RCC 7860 (cell line): ENCODE results near the gene PDZD8.
"Not testable (repeated sequence)": the region's sequence is repeated elsewhere in the genome, so short reads cannot be mapped to it uniquely, and the experiment has no call there.

Experiments
- DNase-seq: peaks from one replicate; pipeline ENCODE4 v3.0.0-alpha.2; 2015; ENCODE audit warnings: low spot score
- FAIRE-seq: peaks from 2 replicates; lab custom pipeline; 2012; peaks lifted over from hg19 to GRCh38; lab: Jason Lieb, UNC

PDZD8 gene

GRCh38 chr10:117298219-117298618, 77.0 kb downstream of the PDZD8 start:
- DNase-seq, result no peak
- FAIRE-seq, result no peak

DNA sequence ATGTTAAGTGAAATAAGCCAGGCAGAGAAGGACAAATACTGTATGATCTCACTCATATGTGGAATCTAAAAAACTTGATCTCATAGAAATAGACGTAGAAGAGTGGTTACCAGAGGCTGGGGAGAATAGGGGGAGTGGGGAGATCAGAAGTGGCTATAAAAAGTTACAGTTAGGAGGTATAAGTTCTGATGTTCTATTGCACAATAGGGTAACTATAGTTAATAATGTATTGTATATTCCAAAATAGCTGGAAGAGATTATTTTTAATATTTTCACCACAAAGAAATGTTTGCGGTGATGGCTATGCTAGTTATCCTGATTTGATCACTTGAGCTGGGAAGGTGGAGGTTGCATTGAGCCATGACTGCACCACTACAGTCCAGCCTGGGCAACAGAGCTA, 80.5 kb downstream of the PDZD8 start:
- FAIRE-seq, result no peak

DNA sequence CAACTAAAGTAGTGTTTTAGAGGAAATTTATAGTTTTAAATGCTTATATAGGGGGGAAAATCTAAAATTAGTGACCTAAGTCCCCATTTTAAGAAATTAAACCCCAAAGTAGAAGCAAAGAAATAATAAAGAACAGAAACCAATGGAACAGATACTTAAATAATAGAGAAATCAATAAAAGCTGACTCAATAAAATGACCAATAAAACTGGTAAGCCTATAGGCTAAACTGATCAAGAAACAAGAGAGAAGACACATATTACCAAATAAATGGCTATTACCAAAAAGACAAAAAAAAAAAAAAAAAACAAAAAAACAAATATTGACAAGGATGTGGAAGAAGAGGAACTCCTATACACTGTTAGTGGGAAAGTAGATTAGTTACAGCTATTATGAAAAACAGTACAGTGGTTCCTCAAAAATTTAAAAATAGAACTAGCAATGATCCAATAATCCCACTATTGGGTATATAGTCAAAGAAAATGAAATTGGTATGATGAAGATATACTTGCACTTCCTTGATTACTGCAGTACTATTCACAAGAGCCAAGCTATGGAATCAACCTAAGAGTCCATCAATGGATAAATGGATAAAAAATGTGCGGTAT, 81.1 kb downstream of the PDZD8 start:
- FAIRE-seq, result no peak
- no peak for DNase-seq

More for the DNA sequence above, 80.5 kb downstream of the PDZD8 start:
- no peak for DNase-seq

DNA sequence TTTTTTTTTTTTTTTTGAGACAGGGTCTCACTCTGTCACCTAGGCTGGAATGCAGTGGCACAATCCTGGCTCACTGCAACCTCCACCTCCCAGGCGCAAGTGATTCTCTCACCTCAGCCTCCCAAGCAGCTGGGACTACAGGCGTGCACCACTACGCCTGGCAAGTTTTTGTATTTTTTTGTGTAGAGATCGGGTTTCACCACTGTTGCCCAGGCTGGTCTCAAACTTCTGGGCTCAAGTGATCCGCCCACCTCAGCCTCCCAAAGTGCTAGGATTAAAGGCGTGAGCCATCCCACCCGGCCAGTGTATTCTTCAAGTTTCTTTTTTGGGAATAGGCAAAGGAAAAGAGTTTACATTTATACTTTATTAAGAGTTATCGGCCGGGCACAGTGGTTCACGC, 84.4 kb downstream of the PDZD8 start:
- FAIRE-seq, DNase-seq: not testable (repeated sequence)

- DNase-seq (no peak), FAIRE-seq (no peak)
Measured at GRCh38 chr10:117284716-117285494, 90.3 kb downstream of the PDZD8 start.

DNA sequence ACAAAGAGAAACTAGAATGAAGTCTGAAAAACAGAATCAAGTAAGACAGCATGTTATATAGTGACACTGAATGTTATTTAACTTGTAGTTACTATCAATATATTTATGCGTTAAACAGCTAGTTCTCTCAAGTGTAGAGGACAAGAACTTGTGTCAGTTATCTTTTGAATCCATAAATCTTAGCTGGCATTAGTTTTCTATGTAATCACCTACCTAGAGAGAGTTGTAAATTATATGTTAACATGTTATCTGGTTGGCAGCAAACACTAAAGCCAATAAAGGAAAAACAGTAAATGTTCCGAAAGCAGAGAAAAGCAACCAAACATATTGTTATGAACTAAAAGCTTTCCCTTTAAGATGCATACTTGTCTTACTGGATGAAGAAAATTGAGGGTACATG, 97.6 kb downstream of the PDZD8 start:
- FAIRE-seq (no peak), DNase-seq (no peak)

- DNase-seq, result no peak
- no peak for FAIRE-seq
Measured at GRCh38 chr10:117275121-117275520, 100.1 kb downstream of the PDZD8 start.

DNA sequence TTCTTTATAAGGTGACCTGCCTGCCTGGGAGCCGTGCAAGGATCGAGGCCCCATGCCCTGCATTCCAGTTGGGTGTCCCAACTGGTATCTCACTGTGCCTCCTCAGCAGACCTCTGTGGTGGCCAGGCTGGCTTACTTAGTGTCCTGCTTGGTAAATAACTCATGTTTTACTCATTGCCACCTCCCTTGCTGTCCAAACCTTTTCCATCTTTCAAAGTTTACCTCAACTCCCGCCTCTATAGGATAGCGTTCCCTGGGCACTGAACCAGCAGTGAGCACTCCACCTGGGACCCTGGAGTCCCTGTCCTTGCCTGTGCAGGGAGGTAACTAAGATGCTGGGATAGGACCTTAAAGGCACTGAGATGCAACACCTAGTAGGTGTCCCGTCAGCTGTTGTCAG, 100.7 kb downstream of the PDZD8 start:
- no peak for DNase-seq
- FAIRE-seq, result no peak

- DNase-seq, result no peak
- FAIRE-seq, result no peak
Measured at GRCh38 chr10:117273980-117274379, 101.3 kb downstream of the PDZD8 start.

GRCh38 chr10:117272195-117273076, 102.8 kb downstream of the PDZD8 start:
- DNase-seq, result no peak

GRCh38 chr10:117271427-117271826, 103.8 kb downstream of the PDZD8 start:
- DNase-seq, result peak; percentile 28
- no peak for FAIRE-seq

More at GRCh38 chr10:117272195-117273076, 102.8 kb downstream of the PDZD8 start:
- no peak for FAIRE-seq

DNA sequence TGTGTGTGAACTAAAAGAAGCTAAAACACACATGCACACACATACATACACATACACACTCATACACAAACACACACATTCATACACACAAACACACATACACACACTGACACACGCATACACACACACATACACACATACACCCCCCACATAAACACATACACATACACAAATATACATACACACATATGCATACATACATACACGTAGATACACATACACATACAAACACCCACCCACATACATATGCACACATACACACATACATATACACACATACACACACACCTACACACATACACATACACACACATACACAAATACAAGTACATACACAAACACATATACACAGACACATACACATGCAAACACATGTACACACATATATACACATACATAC, 106.3 kb downstream of the PDZD8 start:
- DNase-seq (no peak), FAIRE-seq (no peak)

DNA sequence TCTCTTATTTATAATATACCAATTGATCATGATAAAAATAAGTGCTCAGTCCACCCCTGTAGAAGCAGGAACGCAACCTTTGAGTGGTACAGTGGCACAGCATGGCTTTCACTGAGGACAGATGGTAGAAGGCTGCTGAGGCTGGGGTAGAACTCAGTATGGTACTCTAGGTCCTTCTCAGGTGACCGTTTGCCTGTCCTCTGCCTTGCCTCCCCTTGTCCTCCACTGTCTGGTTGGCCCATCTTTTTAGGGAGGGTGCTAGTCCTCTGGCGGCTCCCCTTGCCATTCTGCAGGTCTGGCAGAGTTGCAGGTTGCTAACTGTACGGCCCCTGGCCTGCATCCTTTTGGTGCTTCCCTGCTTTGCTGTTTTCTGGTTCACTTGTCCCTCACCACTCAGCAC, 107.0 kb downstream of the PDZD8 start:
- no peak for DNase-seq
- no peak for FAIRE-seq

DNA sequence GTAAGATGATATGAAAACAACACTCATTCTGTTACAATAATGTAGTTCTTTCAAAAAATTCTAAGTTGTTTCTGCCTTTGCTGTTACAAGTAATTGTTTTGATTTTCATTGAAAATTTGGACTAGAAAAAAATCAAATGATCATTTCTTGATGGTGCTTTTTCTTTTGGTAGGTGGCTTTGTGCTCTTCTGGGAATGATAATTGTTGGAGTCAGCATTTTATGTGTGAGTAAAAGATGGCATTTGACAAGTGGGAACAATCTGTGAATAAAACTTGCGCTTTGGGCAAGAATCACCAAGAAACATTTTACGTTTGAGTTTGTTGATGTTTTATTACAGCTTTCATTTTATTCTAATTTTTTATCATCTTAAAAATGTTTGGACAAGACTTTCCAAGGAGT, 108.4 kb downstream of the PDZD8 start:
- no peak for FAIRE-seq
- DNase-seq, result no peak

DNA sequence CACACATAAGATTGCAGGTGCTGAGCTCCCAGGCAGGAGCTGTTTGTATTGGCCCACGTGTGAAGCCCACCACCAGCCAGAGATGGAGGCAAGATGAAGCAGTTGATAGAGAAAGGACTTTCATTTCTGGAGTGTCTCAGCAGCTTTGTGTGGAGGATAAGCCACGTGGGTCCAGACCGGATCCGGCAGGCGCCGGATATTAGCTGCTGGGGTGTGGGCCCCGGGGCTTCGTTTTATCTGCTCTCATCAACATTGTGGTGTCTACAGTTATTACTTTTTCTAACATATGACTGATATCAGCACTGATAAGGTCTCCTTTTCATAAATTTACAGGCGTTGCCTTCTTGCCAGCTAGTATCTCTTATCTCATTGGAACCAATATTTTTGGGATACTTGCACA, 108.8 kb downstream of the PDZD8 start:
- FAIRE-seq (no peak), DNase-seq (no peak)

GRCh38 chr10:117264782-117265181, 110.5 kb downstream of the PDZD8 start:
- FAIRE-seq (no peak), DNase-seq (no peak)

DNA sequence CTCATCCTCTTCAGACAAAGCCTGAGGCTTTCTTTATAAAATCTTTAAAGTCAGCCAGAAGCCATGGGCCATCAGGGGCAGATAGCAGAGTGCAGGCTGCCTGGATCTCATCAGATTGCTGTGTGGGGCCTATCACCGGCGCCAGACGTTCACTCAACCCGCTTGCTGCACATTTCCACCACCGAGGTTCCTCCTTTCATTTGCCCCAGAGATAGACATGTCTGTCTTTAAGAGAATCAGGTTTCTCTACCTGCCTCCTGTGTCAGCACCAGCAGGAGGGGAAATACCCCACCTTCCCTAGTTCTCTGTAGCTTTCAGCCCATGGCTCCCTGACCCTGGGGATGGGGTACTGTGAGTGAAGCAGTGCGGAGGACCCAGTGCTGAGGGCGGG, 112.3 kb downstream of the PDZD8 start:
- FAIRE-seq, result no peak
- no peak for DNase-seq

GRCh38 chr10:117262291-117262902, 112.8 kb downstream of the PDZD8 start:
- FAIRE-seq, result no peak
- DNase-seq, result no peak

DNA sequence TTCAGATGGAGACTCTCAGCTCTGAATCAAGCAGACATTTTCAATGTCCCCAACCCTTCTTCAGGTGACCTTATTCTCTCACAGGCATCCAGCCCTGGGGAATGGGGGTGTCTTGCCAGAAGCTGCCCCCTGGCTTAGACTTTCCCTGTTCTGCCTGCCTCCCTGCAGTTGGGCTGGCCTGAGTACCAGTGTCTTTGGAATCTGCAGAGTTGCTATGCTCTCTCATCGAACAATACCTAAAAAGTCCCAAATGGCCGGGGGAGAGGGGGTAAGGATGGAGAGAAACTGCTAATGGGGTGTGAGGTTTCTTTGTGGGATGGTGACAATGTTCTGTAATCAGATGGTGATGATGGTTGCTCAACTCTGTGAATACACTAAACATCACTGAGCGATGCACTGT, 113.7 kb downstream of the PDZD8 start:
- no peak for FAIRE-seq
- no peak for DNase-seq

- FAIRE-seq (no peak), DNase-seq (no peak)
Measured at GRCh38 chr10:117260084-117260483, 115.2 kb downstream of the PDZD8 start.

DNA sequence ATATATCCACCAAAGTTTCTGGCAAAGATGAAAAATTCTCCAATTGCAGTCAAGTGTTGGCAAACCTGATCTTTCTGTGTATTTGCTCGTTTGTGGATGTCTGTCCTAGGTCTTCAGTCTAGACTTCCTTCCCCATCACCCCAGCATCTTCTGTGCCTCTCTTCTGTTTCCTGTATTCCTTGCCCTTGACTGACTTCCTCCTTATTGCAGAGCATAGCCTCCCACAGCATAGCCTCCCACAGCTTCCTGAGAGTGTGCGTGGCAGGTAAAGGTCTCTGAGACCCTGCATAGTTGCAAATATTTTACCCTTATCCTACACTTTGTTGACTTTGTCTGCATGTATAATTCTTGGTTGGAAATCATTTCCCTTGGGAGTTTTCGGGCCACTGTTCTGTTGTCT, 116.0 kb downstream of the PDZD8 start:
- DNase-seq (no peak), FAIRE-seq (no peak)
